HUES6 (cell line): Measurements from ENCODE around the gene CNN2.

Source experiments
- H3K27ac ChIP-seq: 2 replicates; pipeline ENCODE4 v1.7.0; 2013; ENCODE audit warnings: low read depth, mild to moderate bottlenecking, low read length, inconsistent platforms
- H3K27me3 ChIP-seq: 2 replicates; pipeline ENCODE4 v1.6.1; 2013; ENCODE audit warnings: low read length; ENCODE audit not compliant: control insufficient read depth, insufficient read depth
- H3K36me3 ChIP-seq: 2 replicates; pipeline ENCODE4 v1.6.1; 2013; ENCODE audit warnings: low read length; ENCODE audit not compliant: control insufficient read depth, insufficient read depth
- H3K4me1 ChIP-seq: 2 replicates; pipeline ENCODE4 v1.6.1; 2013; ENCODE audit warnings: low read length; ENCODE audit not compliant: control insufficient read depth, insufficient read depth
- H3K4me3 ChIP-seq: 2 replicates; pipeline ENCODE4 v1.5.1; 2013; ENCODE audit warnings: low read depth, low read length
- H3K9ac ChIP-seq: one replicate; pipeline ENCODE4 v1.6.1; 2013; ENCODE audit warnings: mild to moderate bottlenecking, low read length
- H3K9me3 ChIP-seq: 2 replicates; pipeline ENCODE4 v1.6.1; 2013; ENCODE audit warnings: low read depth, low read length; ENCODE audit not compliant: control insufficient read depth, insufficient read depth

CNN2 gene

DNA sequence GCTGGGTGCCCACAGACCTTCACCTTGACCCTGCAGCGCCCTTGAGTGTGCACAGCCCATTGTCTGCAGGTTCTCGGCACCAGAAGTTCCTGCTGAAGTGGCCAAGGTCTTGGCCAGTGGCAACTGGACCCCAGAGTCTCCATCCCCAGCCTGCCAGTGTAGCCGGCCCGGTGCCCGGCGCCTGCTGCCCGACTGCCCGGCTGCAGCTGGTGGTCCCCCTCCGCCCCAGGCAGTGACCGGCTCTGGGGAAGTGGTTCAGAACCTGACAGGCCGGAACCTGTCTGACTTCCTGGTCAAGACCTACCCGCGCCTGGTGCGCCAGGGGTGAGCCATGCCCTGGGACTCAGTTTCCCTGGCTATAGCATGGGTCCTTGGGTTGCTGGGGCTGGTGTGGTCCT, 28.6 kb downstream of the CNN2 start:
- peaks cover 35% of the 10 kb centered on the region for H3K36me3 ChIP-seq
- no peak overlapping the region for H3K9ac ChIP-seq
- no peak overlapping the region for H3K27ac ChIP-seq
- H3K9me3 ChIP-seq: peaks cover 32% of the 10 kb centered on the region; the same call in 1 of the 2 replicates
- H3K4me1 ChIP-seq: no peaks in the 10 kb centered on the region; the same call in 1 of the 2 replicates
- H3K27me3 ChIP-seq: no peaks in the 10 kb centered on the region
- no peak overlapping the region for H3K4me3 ChIP-seq

DNA sequence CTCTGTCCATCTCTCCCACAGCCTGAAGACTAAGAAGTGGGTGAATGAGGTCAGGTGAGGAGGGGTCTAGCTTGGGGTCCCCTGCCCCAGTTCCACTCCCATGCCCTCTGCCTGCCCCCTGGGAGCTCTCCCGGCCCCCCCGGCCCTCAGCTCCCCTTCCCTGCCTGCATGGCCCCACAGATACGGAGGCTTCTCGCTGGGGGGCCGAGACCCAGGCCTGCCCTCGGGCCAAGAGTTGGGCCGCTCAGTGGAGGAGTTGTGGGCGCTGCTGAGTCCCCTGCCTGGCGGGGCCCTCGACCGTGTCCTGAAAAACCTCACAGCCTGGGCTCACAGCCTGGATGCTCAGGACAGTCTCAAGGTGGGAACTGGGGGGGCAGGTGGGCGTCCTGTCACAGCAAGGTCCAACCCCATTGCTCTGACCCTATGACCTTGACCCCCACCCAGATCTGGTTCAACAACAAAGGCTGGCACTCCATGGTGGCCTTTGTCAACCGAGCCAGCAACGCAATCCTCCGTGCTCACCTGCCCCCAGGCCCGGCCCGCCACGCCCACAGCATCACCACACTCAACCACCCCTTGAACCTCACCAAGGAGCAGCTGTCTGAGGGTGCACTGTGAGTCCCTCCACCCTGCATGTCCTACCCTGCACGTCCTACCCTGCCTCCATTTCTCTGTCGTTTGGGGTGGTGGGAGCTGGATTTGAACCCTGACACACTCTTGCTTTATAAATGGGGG, 29.6 kb downstream of the CNN2 start:
- H3K4me1 ChIP-seq: no peaks in the 10 kb centered on the region; the same call in 1 of the 2 replicates
- no peak overlapping the region for H3K27ac ChIP-seq
- H3K27me3 ChIP-seq: no peaks in the 10 kb centered on the region
- H3K36me3 ChIP-seq: peaks cover 35% of the 10 kb centered on the region
- H3K9ac ChIP-seq: no peak overlapping the region
- peaks cover 32% of the 10 kb centered on the region; the same call in 1 of the 2 replicates for H3K9me3 ChIP-seq
- no peak overlapping the region for H3K4me3 ChIP-seq

DNA sequence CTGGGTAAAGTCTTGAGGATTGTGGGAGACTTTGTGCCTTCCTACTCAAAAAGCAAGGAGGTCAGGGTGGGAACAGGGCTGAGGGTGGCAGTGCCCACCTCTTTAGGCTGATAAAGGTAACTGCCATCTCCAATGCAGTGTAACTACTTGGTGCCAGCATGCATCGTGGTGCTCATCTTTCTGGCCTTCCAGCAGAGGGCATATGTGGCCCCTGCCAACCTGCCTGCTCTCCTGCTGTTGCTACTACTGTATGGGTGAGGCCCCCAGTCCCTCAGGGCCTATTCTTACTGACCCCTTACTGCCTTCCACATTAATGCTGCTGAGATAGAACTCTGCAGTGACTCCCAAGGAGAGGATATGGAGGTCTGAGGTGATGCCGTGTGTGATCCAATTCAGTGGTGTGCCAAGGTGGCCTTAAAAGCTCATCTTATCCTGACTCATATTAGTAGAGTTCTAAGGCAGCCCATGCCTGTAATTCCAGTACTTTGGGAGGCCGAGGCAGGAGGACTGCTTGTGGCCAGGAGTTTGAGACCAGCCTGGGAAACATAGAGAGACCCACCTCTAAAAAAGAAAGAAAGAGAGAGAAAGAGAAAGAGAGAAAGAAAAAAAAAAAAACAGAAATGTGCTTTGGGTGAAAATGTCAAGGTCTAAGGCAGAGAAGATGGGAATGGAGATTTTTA, 30.9 kb downstream of the CNN2 start:
- H3K27me3 ChIP-seq: no peaks in the 10 kb centered on the region
- peaks cover 32% of the 10 kb centered on the region; the same call in 1 of the 2 replicates for H3K9me3 ChIP-seq
- peaks cover 3% of the 10 kb centered on the region; the same call in 1 of the 2 replicates for H3K4me1 ChIP-seq
- no peak overlapping the region for H3K4me3 ChIP-seq
- H3K9ac ChIP-seq: no peak overlapping the region
- no peak overlapping the region for H3K27ac ChIP-seq
- H3K36me3 ChIP-seq: peaks cover 35% of the 10 kb centered on the region

DNA sequence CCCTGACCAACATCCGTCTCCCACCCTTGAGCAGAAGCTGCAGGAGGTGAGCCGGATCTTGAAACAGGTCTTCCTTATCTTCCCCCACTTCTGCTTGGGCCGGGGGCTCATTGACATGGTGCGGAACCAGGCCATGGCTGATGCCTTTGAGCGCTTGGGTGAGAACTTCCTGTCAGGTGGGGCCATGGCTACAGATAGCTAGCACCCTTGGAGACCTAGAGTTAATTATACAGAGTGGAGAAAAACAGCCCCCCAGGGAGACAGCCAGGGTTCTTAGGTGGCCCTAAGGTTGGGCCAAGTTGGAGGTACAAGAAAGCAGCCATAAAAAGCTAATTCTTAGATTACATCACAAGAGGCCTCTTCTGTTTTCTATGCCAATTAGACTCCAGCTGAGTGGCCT, 31.7 kb downstream of the CNN2 start:
- peaks cover 5% of the 10 kb centered on the region; the same call in 1 of the 2 replicates for H3K4me1 ChIP-seq
- H3K4me3 ChIP-seq: no peak overlapping the region
- H3K9ac ChIP-seq: no peak overlapping the region
- H3K27me3 ChIP-seq: no peaks in the 10 kb centered on the region
- H3K9me3 ChIP-seq: peaks cover 32% of the 10 kb centered on the region; the same call in 1 of the 2 replicates
- peaks cover 35% of the 10 kb centered on the region for H3K36me3 ChIP-seq
- H3K27ac ChIP-seq: no peak overlapping the region

DNA sequence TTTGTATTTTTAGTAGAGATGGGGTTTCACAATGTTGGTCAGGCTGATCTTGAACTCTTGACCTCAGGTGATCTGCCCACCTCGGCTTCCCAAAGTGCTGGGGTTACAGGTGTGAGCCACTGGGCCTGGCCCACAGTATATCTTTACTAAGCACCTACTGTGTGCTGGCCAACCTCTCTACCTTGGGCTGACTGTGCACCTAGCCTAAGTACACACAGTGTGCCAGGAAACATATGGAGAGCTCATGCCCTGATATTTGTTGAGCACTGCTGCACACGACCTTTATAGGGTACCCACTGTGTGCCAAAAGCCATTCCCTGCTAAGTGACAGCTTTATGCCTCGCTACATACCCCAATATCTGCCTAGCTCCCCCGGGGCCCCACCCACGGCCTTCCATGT, 34.3 kb downstream of the CNN2 start:
- H3K4me3 ChIP-seq: no peak overlapping the region
- no peak overlapping the region for H3K9ac ChIP-seq
- H3K4me1 ChIP-seq: peaks cover 23% of the 10 kb centered on the region
- peaks cover 5% of the 10 kb centered on the region; the same call in 1 of the 2 replicates for H3K27me3 ChIP-seq
- H3K27ac ChIP-seq: no peak overlapping the region
- H3K9me3 ChIP-seq: peaks cover 32% of the 10 kb centered on the region; the same call in 1 of the 2 replicates
- H3K36me3 ChIP-seq: peaks cover 21% of the 10 kb centered on the region

DNA sequence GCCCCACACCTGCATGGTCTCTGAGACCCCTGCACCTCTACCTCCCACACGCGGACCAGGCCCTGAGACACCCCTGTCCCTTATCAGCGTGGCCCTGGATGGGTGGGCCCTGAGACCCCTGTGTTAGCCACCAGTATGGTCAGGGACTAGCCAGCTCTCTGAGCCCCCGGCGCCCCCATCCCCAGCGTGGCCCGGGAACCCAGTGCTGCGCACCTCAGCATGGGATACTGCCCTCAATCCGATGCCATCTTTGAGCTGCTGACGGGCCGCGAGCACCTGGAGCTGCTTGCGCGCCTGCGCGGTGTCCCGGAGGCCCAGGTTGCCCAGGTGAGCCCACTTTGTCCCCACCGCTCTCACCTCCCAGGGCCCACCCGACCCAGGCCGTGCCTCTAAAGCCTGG, 35.6 kb downstream of the CNN2 start:
- Histone ChIP-seq H3K9ac (peak overlapping the region; percentile 49), H3K27ac (no peak overlapping the region), H3K4me3 (peak overlapping the region; percentile 49; the same call in 1 of the 2 replicates), H3K27me3 (peaks cover 14% of the 10 kb centered on the region; the same call in 1 of the 2 replicates), H3K4me1 (peaks cover 35% of the 10 kb centered on the region), H3K36me3 (peaks cover 10% of the 10 kb centered on the region), H3K9me3 (peaks cover 19% of the 10 kb centered on the region; the same call in 1 of the 2 replicates)

DNA sequence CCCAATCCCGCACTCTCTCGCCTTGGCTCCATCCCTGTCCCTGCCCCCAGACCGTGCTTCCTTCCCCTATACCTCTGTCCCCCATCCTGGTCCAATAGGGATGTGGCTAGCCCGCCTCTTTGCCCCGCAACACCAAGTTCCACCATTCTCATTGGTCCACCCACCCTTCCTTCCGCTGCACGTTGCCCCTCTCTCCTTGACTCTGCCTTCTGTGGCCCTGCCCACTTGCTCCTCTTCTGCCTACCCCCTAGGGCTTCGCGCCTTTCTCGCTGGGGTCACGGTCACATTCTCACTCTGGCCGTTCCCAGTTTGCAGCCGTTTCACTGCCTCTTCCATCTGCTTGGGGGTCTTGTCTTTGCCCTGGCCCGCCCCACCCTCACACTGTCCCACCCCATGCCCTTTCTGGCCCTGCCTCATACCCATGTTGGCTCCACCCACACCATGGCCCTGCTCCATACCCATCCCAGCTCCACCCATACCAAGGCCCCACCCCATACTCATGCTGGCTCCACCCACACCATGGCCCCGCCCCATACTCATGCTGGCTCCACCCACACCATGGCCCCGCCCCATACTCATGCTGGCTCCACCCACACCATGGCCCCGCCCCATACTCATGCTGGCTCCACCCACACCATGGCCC, 36.1 kb downstream of the CNN2 start:
- Histone ChIP-seq H3K4me1 (peaks cover 35% of the 10 kb centered on the region), H3K36me3 (peaks cover 6% of the 10 kb centered on the region), H3K9me3 (peaks cover 14% of the 10 kb centered on the region; the same call in 1 of the 2 replicates), H3K27ac (no peak overlapping the region), H3K27me3 (peaks cover 19% of the 10 kb centered on the region), H3K4me3 (peak overlapping the region; percentile 49; the same call in 1 of the 2 replicates), H3K9ac (peak overlapping the region; percentile 49)

DNA sequence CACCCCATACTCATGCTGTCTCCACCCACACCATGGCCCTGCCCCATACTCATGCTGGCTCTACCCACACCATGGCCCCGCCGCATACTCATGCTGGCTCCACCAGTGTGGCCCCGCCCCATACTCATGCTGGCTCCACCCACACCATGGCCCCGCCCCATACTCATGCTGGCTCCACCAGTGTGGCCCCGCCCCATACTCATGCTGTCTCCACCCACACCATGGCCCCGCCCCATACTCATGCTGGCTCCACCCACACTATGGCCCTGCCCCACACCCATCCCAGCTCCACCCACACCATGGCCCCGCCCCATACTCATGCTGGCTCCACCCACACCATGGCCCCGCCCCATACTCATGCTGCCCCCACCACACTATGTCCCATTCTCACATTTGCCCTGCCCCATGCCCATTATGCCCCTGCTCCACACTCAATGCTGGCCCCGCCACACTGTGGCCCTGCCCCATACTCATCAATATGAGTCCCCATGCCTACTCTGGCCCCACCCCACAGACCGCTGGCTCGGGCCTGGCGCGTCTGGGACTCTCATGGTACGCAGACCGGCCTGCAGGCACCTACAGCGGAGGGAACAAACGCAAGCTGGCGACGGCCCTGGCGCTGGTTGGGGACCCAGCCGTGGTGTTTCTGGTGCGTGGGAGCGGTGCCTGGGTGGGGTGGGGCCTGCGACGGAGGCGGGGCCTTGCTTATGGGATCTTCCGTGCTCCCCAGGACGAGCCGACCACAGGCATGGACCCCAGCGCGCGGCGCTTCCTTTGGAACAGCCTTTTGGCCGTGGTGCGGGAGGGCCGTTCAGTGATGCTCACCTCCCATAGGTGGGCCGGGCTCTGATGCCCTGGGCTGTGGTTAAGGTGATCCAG, 36.9 kb downstream of the CNN2 start:
- Histone ChIP-seq H3K9me3 (peaks cover 7% of the 10 kb centered on the region; the same call in 1 of the 2 replicates), H3K27ac (no peak overlapping the region), H3K36me3 (peaks cover 6% of the 10 kb centered on the region), H3K27me3 (peaks cover 23% of the 10 kb centered on the region), H3K4me1 (peaks cover 35% of the 10 kb centered on the region), H3K9ac (no peak overlapping the region), H3K4me3 (peak overlapping the region; percentile 39; the same call in 1 of the 2 replicates)

DNA sequence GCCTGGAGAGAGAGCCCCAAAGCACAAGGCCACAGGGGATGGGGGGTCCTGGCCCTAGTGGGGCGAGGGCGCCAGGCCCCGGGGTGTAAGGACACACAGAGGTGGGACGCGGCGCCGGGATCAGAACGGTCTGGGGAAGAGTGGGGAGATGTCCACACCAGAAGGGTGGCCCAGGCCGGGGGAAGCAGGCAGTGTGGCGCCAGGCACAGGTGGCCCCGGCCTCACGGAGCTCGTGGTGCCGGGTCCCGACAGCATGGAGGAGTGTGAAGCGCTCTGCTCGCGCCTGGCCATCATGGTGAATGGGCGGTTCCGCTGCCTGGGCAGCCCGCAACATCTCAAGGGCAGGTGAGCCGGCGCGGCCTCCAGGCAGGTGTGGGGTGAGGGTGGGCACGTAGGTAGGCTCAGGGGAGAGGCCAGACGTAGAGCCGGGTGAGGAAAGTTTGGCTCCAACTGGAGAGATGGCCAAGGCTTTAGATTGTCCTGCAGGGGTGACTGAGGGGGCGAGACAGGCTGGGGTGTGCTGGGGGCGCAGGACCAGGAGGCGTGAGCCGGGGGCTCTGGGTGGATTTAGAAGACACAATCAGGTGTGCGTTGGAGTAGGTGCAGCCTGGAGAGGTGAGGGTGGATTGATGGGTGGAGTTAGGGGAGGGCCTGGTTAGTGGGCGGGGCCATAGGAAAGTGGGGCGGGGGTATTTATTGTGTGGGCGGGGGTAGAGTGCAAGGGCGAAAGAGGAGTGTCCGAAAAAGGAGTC, 37.7 kb downstream of the CNN2 start:
- Histone ChIP-seq H3K4me3 (peak overlapping the region; percentile 57), H3K9me3 (no peaks in the 10 kb centered on the region), H3K36me3 (no peaks in the 10 kb centered on the region), H3K27ac (no peak overlapping the region), H3K4me1 (peaks cover 35% of the 10 kb centered on the region), H3K27me3 (peaks cover 28% of the 10 kb centered on the region), H3K9ac (peak overlapping the region; percentile 26)
